T-helper 22 cell (primary cell): ENCODE results near the gene CBLN3.
"Not testable (repeated sequence)": the region's sequence is repeated elsewhere in the genome, so short reads cannot be mapped to it uniquely, and the experiment has no call there.

Experiments
- DNase-seq: peaks from one replicate; pipeline ENCODE4 v3.0.0-alpha.2; 2020; ENCODE audit warnings: low read depth

CBLN3 gene

DNA sequence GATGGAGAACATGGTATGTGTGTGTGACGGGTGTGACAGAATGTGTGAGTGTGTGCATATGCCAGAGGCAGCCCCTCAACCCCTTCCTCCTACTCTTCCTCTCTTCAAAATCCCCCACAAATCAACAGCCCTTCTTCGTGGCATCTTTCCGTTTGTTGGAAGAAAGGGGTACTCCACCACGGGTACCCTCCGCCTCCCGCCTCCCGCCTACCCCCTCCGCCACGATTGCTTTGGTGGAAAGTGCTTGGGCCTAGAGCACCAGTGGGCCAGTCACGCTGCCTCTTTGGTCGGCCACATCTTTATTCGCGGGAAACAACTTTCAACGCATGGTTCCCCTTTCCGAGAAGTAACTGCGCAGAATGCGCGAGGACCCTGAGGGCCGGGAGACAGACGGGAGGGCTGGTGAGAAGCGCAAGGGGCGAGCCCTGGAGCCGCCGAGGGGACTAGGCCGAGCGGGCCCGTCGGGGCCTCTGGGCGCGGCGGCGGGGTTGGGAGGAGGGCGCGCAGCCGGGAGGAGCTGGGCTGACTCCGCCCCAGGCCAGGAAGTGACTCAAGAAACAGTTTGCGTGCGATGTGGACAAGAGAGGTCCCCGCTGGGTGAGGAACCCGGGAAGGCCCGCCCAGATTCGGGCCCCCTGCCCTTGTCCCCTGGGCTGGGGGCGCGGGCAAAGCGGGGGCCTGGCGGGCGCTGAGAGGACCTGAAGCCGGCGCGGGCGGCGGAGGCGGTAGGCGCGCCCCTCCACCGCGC is at the start of gene CBLN3, which contains the start of gene KHNYN:
TSS of gene CBLN3 (minus strand) at position 274 of the 748 bp plus-strand sequence. CDS start 614 bp downstream, outside the sequence.
TSS of gene KHNYN (plus strand) at position 560 of the 748 bp plus-strand sequence. CDS start 777 bp downstream, outside the sequence.
- DNase-seq: peak; percentile 78

DNA sequence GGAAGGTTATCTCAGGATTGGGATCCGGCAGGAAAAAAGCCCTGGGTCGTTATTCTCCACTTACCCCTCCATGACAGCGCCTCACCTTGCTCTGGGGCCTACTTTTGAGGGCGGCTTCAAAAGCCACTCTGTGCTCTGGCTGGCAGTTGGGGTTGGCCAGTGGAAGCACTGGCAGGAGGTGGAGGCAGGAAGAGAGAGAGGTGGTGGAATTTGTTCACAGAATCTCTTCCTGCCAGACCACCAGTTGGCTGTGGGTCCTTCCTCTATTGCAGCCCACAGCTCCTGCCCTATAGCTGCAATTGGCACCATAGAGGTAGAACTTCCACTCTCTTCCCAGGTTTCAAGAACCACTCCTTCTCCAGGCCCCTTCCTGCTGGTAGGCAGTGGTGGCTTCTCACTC is 45.8 kb upstream of the CBLN3 start:
- no peak for DNase-seq

DNA sequence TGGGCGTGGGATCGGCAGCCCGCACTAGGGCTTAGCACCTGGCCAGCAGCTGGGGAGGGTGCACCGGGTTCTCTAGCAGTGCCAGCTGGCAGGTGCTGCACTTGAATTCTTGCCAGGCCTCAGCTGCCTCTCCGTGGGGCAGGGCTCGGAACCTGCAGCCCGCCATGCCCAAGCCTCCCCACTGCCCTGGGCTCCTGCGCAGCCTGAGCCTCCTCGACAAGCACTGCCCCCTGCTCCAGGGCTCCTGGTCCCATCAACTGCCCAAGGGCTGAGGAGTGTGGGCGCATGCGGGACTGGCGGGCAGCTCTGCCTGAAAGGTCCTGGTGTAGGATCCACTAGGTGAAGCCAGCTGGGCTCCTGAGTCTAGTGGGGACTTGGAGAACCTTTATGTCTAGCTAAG is 43.7 kb upstream of the CBLN3 start:
- no peak for DNase-seq

DNA sequence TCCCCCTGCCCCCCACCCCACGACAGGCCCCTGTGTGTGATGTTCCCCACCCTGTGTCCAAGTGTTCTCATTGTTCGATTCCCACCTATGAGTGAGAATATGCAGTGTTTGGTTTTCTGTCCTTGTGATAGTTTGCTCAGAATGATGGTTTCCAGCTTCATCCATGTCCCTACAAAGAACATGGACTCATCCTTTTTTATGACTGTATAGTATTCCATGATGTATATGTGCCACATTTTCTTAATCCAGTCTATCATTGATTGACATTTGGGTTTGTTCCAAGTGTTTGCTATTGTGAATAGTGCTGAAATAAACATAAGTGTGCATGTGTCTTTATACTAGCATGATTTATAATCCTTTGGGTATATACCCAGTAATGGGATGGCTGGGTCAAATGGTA is 41.0 kb upstream of the CBLN3 start:
- not testable (repeated sequence) for DNase-seq

DNA sequence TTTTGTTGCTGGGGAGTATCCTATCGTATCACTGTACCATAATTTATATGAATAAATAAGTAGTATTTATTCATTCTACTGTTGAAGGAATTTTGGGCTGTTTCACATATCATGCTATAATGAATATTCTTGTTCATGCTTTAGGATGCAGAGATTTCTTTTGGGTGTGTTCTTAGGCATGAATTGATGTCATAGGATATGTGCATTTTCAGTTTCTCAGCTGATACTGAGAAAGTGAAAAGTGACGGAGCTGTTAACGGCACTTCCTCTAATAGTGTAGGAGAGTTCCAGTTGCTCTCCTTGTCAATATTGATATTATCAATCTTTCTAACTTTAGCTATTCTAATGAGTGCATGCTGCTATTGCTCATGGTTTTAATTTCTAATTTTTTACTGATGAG is 36.3 kb upstream of the CBLN3 start:
- DNase-seq: no peak

DNA sequence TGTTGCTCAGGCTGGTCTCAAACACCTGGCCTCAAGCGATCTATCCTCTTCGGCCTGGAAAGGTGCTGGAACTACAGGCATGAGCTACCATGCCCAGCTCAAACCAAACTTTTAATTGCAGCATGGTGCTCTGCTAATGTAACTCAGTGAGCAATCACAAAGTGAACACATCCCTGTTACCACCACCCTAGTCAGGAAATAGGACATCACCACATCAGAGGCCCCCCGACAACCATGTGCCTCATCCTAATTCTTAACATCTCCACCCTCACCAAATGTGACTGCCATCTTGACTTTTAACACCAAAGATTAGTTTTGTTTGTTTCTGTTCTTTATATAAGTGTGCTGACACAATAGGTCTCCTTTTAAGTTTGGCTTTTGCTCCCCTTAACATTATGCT is 35.9 kb upstream of the CBLN3 start:
- no peak for DNase-seq

DNA sequence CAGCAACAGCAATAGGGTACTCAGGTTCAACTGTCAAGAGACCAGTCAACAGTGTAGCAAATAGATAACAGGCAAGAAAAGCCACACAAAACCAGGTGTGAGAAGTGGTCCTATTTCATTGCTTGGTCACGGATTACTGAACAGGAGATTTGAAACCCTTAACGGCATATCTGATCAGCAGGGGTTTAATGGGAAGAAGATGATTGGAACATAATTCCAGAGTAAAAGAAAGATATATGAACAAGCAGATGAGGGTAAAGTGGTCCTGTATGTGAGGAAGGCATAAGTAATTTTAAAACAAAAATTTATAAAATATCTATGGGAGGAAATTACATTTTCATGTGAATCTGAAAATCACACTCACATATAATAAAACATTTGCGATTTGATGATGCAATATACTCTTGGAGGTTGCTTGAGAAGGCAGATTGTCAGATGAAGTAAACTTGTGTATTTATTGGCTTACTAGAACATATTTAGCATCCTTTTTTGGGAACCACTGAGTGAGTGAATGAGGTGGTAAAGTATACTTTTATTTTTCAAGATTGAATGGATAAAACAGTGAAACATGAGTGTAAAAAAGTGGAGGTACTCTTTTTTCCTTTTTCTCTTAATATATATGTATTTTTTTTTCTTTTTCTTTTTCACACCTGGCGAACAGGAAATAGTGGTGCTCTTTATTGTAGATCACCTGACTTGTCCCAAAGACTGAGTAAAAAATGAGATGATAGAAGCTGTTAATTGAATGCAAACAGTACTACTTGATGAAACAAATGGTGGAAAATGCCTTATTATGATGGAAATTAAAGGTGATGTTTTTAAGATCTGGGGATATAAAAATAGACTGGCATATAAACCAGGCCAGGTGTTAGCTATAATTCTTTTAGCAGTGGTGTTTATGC is 34.7 kb upstream of the CBLN3 start:
- no peak for DNase-seq

DNA sequence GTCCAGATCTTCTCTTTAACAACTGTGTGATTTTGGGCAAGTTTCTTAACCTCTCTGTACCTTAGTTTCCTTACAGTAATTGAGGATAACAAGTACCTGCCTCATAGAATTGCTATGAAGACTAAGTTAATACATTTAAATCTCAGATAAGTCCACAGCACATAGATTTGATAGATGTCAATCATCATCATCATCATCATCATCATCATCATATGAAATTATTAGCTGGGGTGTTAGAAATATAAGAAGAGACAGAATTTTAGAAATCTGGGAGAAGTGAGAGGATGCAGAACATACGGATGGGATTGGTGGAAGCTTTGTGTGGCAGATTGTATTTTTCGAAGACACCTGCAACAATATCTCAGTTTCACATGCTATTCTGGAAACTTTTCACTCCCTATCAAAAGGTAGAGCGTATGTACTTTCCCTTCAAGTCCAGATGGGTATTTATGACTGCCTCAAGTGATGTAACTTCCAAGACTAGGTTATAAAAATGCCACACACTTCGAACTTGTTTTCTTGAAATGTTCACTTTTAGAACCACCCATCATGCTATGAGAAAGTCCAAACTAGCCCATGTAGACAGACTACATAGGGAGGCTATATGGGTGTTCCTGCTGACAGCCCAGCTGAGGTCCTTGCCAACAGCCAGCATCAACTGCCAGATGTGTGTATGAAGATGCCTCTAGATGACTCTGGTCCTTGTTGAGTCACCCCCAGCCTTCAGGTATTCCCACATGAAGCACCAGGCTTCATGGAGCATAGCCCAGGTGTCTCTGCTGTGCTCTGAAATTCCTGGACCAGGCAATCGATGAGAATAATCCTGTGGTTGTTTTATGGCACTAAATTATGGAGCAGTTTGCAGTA is 33.8 kb upstream of the CBLN3 start:
- no peak for DNase-seq

DNA sequence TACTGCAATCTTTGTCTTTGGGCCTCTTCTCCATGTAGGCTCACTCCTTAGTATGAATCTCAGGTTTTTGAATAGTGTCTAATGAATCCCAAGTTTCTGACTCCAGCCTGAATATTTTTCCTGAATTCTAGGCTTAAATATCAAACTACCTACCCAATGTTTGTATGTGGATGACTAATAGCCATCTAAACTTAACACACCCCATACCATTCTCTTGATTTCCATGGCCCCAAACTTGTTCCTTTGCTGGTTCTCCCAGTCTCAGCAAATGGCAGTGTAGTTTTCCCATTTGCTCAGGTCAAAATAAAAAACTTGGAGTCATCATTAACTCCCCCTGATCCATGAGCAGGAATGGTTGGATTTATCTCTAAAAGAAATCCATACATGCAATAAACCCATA is 31.9 kb upstream of the CBLN3 start:
- no peak for DNase-seq

DNA sequence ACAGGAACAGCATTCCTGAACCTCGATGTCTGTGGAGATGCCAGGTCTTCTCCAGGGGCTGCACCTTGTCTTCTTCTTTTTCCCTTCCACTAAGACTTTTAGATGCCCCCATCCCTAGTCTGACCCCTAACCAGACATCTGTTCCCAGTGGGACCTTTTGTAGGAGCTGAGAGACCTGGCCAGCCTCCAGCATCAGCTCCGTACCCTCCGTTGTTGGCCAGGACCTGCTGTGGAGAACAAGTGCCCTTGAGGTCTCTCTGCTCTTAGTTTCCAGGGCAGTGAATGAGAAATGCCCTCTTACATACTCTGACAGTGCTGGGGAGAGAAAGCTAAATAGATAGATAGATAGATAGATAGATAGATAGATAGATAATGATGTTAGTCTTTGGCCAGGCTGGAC is 29.9 kb upstream of the CBLN3 start:
- no peak for DNase-seq

DNA sequence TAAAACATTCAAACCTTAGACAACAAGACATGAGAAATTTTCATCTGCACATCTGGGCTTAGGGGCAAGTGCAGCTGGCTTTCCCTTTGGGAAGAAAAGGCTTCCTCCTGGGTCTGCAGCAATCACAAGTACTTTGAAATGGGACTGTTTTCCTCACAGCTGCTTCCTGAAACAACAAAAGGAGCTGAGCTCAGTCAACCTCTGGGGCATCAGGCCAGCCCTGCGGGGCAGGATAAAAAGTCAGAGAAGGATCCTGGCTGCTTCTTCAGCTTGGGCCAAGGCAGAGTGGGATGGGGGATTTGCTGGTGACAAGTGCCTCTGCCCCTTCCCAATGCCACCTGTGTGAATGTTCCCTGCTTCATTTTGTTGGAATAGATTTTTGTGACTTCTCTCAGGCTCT is 29.3 kb upstream of the CBLN3 start:
- no peak for DNase-seq

DNA sequence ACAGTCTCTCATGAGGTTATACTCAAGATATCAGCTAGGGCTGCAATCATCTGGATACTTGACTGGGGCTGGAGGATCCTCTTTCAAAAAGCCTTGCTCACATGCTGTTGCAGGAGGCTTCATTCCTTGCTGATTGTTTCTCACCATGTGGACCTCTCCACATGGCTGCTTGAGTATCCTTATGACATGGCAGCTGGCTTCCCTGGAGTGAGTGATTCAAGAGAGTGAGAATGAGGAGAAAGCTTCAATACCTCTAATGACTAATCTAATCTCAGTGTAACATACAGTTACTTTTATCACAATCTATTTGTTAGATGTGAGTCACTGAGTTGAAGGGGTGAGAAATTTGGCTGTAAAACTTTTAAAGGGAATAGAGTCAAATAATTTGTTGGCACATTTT is 27.5 kb upstream of the CBLN3 start:
- no peak for DNase-seq

DNA sequence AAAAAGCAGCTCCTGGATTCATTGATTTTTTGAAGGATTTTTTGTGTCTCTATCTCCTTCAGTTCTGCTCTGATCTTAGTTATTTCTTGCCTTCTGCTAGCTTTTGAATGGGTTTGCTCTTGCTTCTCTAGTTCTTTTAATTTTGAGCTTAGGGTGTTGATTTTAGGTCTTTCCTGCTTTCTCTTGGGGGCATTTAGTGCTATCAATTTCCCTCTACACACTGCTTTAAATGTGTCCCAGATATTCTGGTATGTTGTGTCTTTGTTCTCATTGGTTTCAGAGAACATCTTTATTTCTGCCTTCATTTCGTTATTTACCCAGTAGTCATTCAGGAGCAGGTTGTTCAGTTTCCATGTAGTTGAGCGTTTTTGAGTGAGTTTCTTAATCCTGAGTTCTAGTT is 21.4 kb upstream of the CBLN3 start:
- DNase-seq: not testable (repeated sequence)

DNA sequence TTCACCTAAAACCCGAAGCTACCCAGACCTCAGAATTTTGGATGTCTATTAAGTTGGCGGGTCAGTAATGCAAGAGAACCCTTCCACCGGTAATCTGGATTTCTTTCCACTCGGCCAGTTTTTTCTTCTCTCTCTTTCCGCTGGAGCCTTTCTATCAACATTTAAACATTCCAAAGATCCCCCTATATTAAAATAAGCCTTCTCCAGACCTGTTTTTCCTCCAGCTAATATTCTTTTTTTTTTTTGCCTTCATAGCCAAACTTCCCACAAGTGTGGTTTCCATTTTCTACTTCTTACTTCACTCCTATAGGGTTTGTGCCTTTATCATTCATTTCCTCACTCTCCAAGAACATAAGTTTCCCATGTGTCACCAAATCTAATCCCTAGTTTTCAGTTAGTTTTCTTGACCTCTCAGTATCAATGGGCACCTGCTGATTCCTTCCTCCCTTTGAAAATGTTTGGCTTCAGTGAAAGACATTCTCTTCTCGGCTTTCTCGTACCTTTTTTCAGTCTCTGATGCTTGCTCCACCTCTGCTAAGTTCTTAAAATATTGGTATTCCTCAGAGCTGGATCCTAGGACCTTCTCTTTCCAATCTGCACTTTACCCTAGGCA is 13.7 kb upstream of the CBLN3 start:
- no peak for DNase-seq

DNA sequence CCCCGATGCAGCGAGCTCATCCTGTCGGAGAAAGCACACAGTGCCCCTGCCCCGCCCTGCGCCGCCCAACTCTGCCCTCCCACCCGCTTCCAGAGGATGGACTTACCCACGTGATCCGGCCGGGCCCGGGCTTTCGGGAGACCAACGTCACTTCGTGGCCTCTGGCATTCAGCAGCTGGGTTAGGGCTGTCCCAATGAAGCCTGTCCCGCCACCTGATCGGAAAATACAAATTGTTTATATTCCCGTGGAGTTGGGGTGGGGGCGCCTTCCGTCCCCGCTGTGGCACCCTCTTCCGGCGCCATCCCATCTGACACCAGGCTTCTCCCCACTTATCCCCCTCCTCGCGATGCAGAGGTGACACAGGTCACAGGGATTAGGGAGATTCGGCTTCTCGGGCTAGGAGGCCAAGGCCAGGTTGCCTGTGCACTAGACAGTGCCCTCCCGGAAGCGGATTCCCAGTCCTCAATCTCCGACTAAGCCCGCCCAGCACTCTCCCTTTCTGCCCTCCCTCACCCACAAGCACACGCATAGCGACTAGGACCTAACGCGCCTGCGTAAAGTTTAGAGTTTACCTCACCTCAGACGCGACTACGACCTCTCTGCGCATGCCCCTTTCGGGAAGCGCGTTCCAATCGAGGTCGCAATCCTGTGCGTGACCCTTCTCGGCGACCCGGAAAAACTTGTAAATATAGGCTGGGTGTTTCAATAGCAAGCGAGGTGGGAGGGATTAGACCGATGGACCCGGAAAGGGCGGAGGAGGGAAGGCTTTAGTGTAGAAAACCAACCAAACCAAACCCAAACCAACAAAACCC is 13.0 kb upstream of the CBLN3 start, which contains the start of gene SDR39U1:
TSS of gene SDR39U1 (minus strand) at position 537 of the 813 bp plus-strand sequence. CDS start at position 530, 7 bp downstream.
- DNase-seq: peak; percentile 96

DNA sequence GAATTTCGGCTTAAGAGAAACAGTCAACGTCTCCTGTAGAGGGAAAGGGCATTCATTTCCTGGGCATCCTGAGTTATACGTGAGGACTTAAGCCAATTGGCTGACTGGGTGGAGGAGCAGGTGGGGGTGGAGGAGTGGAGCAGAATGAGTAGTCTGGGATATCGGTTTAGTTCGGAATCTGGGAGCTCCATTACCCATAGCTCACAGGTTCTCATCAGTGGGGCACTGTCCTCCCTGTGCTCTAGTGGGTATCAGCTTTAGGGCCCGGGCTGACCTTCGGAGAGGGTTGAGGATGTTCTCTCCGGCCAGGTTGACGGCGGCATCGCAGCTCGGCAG is 12.4 kb upstream of the CBLN3 start:
- no peak for DNase-seq

DNA sequence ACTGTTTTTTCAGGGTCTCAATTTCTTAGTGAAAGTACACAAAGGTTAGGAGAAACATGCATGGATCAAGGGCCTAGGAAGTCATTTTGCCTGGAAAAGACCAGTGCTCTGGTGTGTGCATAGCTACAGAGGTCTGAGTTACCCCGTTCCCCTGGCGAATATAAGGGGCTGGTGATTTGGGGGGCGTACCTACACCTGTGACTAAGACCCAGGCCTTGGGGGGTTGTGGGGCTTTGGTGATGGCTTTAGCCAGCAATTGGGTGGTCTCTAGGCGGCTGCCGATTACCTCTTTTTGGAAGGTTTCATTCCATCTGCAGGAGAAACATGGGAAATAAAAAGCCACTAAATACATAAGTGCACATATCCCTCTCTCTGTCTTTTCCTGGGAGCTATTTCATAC is 12.0 kb upstream of the CBLN3 start:
- no peak for DNase-seq

DNA sequence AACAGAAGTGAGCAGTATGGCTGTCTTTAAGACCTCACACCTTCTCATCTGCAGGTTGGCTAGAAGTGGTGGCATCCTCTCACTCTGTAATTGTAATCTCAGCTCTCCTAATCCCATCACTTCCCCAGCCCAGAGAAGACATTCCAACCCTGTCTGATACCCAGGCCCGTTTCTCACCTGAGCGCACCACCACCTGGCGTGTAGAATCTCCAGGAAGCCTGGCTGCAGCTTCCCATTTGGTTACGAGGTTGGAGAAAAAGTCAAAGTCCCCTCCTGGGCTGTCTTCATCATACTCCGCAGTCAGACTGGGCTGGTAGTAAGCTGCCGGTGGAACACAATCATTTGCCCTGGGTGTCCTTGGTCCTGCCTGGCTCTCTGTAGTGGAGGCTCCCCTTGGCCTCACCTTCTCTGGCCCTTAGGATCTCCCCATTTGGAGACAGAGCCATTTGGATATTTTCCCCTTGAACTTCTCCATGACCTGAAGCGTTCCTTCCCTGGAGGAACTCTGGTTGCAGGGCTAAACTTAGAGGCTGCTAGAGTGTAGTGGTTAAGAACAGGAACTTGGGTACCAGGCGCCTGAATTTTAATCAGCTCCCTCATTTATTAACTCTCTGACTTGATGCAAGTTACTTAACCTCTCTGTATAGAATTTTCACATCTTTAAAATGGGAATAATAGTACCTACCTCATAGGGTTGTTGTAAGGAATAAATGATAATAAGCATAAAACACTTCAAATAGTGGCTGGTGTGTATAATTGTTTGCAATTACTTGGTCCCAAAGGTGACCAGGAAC is 11.3 kb upstream of the CBLN3 start:
- DNase-seq: no peak

DNA sequence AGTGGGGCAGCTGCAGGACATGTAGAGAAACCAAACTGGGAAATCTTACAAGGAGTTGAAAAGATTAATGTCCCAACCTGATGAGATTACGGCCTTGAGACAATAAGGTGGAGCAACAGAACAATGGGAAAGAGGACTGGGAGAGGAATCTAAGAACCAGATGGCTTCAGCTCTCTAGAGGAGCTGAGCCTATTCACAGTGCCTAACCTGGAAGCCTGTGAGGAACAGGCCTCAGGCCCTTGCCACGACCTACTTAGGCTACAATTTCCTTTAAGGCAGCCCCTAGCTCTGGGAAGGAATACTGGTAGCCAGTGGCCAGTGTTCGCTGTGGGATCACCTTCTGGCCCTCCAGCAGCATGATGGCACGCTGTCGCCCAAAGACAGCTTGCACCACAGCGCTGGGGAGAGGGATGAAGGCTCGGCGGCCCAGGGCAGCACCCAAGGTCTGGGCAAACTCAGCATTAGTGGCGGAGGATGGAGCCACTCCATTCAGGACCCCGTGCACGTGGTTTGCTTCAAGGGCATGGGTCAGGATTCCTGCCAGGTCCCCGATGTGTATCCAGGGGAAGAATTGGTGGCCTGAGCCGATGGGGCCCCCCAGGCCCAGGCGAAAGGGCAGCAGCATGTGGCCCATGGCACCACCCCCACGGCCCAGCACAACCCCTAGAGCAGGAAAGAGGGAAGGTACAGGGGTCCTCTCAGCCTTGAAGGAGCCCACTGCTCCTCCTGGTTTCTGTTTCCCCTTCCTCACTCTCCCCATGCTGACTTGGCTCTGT is 10.6 kb upstream of the CBLN3 start:
- no peak for DNase-seq
